Right renal pelvis (tissue), 4 donors: Measurements from ENCODE around the gene JAK3. TPM values are rescaled to one million over a fixed set of nuclear protein-coding genes. Genes with fewer than 3 reads are reported as not detected.
"Not testable (repeated sequence)": the region's sequence is repeated elsewhere in the genome, so short reads cannot be mapped to it uniquely, and the experiment has no call there.

Experiments used
- DNase-seq, 4 donors: peaks; one replicate each; pipeline ENCODE4 v3.0.0-alpha.2; 2013; ENCODE audit warnings: low read depth in 4 of 4, low spot score in 3 of 4, missing footprints in 1 of 4
- polyA plus RNA-seq, 4 donors: library from polyadenylated mRNA; unstranded; fragments of 120-200 nt; gene quantifications; one replicate each; pipeline ENCODE4 v1.2.1, GENCODE V29; 2013; ENCODE audit not compliant: insufficient read length in 4 of 4

Gene JAK3
- polyA plus RNA-seq = 1 to 10 TPM; 2.1 to 3.6 (median 3.0) TPM

DNA sequence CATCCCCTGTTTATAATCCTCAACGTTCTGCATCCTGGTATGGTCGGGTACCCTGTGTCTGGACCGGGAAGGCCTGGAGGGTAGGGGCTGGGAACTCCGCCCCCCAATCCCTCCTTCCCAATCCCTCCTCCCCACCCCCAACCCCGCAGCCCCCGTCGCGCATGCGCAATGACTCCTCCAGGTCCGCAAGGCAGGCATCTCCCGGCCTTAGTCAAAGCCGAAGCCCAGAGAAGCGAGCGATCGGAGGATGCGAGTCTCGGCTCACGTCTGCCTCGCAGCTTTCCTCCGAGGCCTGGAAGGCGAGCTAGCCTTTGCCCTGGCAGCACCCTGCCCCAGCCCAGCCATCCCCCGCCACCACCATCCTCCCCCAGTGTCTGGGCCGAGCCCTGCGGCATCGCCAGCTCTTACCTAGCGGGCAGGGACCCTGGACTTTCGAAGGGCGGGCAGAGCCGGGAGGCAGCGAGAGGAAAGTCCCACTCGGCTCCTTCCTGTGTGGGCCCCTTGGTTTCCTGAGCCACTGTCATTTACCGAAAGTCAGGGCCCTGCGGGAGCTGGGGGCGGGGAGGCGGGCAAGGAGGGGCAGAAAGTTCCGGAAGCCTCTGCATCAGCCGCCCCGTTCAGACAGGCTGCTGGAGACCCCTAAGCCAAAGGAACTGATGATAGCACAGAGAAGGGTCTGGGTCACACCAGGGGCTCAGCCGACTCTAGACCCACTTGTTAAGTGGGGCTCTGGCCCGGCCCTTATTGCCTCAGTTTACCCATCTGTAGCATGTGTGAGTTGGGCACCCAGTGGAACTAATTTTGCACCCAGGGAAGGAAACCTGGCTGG lies at the start of gene JAK3:
Gene JAK3 (minus strand): TSS at position 445 of the 829 bp plus-strand sequence. CDS start 3,565 bp downstream, outside the sequence.
- DNase-seq = peak in 2 of 4 donors; percentile 60 to 70

DNA sequence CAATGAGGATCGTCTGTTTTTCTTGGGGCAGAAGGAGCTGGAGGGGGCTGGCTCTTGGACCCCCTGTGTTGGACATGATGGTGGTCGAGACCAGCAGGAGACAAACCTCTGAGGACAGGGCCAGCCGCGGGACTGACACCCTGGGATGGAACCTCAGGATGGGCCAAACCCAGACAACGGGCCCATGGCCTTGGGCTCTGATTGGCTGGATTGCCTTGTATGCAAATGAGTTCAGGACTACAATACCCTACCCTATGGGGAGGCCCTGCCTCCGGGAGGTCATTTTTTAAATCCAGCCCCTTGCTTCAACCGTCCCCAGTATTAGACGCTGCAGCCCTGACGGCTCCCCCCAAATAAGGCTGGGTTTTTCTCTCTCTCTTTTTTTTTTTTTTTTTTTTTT lies 46.0 kb upstream of the JAK3 start:
- no peak for DNase-seq

DNA sequence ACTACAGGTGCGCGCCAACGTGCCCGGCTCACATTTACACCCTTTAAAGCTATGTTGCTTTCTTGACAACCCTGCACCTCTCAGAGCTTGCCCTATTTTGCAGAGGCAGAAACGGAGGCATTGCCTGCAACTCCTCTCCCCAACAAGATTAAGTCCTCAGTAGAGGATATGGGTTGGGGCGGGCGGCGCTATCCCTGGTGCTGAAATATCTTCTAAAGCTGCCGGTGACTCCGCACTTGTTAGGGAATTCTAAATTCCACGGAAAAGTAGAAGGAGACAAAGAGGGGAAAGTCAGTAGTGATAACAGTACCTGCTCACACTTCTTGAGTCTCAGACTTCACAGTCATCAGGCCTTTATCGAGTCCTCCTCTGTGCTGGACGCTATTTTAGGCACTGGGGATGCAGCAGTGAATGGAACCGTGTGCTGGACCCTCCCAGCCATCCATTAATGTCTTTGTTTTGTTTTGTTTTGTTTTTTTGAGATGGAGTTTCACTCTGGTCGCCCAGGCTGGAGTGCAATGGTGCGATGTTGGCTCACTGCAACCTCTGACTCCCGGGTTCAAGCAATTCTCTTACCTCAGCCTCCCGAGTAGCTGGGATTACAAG lies 41.9 kb upstream of the JAK3 start:
- peak; percentile 37 to 47 (median 46) for DNase-seq

DNA sequence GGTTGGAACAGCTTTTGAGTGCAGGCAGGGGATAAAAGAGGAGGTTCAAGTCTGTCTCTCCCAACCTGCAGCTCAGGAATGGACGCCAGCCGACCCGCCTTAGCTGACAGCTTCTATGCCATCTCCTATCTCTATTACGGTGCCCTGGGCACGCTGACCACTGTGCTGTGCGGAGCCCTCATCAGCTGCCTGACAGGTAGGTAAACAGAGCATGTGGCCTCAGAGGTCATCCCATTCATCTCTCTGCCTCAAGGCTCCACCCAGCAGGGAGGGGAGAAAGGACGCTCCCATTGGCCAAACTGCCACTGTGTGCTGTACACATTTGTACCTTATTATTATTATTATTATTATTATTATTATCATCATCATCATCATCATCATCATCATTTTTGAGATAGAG lies 40.5 kb upstream of the JAK3 start:
- no peak for DNase-seq

DNA sequence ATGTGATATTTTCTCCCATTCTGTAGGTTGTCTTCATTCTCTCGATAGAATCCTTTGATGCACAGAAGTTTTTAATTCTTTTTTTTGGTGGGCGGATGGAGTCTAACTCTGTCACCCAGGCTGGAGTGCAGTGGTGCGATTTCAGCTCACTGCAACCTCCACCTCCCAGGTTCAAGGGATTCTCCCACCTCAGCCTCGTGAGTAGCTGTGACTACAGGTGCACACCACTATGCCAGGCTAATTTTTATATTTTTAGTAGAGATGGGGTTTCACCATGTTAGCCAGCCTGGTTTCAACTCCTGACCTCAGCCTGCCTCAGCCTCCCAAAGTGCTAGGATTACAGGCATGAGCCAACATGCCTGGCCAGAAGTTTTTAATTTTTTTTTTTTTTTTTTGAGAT lies 39.4 kb upstream of the JAK3 start:
- DNase-seq = not testable (repeated sequence)

DNA sequence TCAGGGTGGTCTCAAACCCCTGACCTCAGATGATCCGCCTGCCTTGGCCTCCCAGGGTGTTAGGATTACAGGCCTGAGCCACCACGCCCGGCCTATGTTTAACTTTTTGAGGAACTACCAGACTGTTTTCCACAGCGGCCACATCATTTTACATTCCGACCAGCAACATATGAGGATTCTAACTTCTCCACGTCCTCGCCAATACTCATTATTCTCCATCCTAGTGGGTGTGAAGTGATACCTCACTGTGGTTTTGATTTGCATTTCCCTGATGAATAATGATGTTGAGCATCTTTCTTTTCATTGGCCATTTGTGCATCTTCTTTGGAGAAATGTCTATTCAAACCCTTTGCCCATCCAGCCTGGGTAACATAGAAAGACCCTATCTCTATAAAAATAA lies 38.7 kb upstream of the JAK3 start:
- no peak for DNase-seq

DNA sequence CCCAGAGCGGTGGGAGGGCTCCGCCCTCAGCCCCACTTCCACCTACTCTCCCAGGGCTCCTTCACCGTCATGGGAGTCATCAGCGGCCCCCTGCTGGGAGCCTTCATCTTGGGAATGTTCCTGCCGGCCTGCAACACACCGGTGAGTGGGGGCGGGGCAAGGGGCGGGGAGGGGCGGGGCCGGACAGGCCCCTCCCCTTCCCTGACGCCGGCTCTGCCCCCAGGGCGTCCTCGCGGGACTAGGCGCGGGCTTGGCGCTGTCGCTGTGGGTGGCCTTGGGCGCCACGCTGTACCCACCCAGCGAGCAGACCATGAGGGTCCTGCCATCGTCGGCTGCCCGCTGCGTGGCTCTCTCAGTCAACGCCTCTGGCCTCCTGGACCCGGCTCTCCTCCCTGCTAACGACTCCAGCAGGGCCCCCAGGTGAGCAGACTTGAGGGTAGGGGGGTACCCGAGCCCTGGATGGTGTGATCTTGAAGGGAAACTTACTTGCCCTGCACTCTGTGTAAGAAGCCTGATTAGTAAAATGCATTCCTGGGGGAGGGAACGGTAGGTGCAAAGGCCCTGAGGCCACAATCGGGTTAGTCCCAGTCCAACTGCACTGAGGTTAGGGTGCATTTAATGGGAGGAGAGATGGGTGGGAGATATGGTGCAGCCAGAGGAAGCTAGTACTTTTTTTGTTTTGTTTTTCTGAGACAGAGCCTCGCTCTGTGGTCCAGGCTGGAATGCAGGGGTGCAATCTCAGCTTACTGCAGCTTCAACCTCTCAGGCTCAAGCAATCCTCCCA lies 36.0 kb upstream of the JAK3 start:
- DNase-seq = no peak

DNA sequence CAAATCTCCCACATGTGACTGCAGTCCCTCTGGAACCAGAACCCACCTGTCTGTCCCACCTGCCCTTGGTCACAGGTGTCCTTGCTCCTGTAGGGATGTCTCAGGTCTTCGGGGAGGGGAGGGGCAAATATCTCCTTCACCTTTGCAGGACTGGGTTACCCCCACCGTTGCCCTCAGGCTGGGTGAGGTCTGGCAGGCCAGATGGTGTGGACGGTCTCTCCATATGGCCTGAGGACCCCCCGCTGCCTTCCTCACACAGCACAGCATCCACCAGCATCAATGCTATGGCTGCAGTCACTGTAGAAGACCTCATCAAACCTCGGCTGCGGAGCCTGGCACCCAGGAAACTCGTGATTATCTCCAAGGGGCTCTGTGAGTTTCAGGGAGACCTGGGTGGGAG lies 33.9 kb upstream of the JAK3 start:
- no peak for DNase-seq

DNA sequence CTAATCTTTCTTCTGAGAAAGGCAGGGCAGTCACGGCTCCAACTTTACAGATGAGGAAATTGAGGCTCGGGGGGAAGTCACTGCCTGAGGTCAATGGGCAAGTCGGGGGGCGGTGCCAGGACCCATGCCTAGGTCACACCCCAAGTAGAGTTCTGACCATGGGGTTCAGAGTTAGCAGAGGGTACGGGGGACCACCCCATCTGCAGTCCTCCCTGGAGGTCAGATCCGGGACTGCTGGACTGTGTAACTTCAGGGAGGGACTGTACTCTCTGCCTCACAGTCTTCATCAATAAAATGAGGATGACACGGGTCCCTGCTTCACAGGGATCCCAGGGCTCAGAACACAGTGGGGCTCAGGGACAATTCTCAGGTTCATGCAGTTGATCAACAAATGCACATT lies 31.7 kb upstream of the JAK3 start:
- DNase-seq = no peak

DNA sequence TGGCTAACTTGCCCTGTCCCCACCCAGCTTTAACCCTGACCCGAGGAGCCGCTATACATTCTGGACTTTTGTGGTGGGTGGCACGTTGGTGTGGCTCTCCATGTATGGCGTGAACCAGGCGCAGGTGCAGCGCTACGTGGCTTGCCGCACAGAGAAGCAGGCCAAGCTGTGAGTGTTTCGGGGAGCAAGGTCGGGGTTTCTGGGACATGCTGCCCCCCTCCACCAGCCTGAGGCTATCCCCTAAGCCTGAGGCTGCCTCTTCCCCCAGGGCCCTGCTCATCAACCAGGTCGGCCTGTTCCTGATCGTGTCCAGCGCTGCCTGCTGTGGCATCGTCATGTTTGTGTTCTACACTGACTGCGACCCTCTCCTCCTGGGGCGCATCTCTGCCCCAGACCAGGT lies 29.9 kb upstream of the JAK3 start:
- no peak for DNase-seq

DNA sequence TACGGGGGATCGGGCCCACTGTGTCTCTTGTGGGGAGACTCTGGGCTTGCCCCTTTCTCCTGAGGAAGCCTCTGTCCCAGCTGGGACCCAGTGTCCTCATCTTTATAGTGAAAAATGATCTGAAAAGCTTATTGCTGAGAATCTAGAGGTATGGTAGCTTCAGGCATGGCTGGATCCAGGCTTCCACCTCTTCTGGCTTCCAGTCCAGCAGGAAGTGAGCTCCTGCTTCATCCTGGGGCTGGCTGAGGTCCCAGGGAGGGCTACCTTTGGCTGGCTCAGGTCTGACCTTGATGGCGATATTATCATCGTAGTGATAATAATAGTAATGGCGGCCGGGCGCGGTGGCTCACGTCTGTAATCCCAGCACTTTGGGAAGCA lies 27.0 kb upstream of the JAK3 start:
- DNase-seq = no peak

DNA sequence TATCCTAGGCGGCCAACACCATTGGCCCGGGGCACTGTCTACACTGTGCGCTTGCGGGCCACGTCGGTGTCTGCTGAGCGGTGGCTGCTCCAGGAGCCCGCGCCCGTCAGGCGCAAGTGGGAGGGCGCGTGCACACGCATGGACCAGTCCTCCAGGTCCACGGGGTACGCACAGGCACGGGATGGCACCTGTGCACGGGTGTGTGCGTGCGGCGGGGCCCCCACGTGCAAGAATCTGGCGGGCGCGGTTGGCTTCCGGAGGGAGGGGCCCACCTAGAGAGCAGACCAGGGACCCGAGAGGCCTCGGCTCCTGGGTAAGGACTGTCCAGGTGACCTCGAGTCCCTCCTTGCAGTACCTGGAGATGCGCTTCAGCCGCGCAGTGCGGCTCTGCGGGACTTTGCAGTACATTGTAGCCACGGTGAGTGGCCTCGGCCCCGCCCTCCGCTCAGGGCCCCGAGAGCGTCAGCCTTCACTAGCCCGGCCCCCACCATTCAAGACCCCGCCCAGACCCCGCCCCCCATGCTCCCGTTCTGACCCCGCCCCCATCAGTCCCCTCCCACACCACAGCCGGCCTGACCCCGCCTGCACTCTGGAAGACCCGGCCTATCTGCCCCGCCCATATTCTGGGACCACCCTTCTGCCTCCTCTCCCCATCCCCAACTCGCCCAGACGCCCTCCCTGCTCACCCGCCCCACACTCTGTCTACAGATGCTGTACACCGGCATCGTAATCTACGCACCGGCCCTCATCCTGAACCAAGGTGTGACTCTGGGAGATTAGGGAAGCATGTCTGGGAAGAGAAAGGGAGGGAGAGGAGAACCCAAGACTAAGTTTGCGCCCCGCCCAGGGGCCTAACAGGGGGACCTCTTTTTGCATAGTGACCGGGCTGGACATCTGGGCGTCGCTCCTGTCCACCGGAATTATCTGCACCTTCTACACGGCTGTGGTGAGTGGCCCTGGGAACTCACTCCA lies 26.3 kb upstream of the JAK3 start:
- DNase-seq = no peak

DNA sequence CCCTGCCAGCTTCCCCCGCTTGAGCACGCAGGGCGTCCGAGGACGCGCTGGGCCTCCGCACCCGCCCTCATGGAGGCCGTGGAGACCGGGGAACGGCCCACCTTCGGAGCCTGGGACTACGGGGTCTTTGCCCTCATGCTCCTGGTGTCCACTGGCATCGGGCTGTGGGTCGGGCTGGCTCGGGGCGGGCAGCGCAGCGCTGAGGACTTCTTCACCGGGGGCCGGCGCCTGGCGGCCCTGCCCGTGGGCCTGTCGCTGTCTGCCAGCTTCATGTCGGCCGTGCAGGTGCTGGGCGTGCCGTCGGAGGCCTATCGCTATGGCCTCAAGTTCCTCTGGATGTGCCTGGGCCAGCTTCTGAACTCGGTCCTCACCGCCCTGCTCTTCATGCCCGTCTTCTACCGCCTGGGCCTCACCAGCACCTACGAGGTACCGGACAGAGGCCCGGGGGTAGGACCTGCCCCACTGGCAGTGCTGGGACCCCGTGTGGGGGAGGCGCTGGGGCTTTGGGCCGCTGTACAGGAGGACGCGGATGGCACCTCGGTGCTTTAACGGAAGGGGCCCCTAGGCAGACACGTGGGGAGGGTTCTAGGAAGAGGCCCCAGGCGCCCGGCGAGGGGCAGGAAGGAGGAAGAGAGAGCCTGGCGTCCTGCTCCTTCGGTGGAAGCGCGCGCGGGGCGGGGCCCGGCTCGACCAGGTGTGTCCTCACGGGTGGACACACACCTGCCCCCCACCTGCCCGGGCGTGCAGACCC lies 24.6 kb upstream of the JAK3 start:
- no peak for DNase-seq

DNA sequence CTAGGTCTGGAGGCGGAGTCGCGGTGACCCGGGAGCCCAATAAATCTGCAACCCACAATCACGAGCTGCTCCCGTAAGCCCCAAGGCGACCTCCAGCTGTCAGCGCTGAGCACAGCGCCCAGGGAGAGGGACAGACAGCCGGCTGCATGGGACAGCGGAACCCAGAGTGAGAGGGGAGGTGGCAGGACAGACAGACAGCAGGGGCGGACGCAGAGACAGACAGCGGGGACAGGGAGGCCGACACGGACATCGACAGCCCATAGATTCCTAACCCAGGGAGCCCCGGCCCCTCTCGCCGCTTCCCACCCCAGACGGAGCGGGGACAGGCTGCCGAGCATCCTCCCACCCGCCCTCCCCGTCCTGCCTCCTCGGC lies 24.1 kb upstream of the JAK3 start, which contains the start of gene SLC5A5:
Gene SLC5A5 (plus strand): TSS at position 68 of the 373 bp plus-strand sequence. CDS start 375 bp downstream, outside the sequence.
- DNase-seq = no peak

DNA sequence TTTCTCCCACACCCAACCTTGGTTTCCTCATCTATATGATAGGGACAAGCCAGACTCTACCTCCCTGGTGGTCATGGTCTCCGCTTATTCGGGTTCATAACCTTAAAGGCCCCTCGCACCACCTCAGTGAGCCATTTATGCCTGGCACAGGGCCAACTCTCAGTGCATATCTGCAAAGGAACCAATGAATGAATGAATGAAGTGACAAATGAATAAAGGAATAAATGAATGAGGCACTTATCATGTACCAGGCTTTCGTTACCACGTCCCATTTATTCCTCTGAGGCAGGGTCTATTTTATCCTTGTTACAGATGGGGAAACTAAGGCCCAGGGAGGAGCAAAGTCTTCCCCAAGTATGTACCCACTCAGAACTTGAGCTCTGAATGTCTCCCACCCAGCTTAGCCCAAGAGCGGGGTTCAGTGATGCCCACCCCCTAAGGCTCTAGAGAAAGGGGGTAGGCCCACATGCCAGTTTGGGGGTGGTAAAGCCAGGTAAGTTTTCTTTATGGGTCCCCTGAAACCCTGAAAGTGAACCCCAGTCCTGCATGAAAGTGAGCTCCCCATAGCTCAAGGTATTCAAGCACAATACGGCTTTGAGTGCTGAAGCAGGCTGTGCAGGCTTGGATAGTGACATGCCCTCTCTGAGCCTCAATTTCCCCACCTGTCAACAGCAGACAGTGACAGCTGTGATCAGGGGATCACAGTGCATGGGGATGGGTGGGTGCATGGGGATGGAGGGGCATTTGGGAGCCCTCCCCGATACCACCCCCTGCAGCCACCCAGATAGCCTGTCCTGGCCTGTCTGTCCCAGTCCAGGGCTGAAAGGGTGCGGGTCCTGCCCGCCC lies 23.5 kb upstream of the JAK3 start:
- no peak for DNase-seq

DNA sequence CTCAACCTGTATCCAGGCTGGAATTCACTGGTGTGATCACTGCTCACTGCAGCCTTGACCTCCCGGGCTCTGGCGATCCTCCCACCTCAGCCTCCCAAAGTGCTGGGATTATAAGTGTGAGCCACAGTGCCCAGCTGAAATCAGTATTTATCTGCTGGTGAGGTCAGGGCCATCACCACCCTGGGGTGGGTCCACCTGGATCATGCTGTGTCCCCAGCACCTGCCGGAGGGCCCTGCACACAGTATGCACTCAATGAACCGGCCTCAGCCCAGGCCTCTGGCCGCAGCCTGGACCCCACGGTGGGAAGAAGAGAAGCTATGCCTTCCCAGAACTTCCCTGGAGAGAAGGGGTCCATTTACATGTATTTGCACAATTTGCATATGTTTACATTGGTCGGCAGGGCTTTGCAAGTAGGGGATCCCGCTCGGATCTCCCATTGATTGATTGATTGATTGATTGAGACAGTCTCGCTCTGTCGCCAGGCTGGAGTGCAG lies 21.4 kb upstream of the JAK3 start:
- no peak for DNase-seq

DNA sequence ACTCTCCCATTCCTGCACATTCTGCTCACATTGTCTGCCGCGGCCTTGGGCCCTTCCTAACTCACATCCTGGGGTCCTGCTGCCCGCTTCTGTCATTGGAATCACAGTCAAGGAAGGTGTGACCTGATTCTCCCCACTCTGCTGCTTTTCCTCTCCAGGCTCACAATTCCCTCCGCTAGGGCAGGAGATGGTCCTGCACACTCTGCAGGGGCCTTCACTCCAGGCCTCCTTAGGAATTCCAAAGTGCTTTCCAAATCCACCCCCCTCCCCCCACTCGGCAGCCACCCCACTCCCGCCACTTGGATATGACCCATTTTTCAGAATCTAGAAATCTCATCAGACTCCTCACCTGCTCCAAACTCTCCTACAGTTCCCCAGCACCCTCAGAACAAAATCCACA lies 20.9 kb upstream of the JAK3 start:
- DNase-seq = no peak

DNA sequence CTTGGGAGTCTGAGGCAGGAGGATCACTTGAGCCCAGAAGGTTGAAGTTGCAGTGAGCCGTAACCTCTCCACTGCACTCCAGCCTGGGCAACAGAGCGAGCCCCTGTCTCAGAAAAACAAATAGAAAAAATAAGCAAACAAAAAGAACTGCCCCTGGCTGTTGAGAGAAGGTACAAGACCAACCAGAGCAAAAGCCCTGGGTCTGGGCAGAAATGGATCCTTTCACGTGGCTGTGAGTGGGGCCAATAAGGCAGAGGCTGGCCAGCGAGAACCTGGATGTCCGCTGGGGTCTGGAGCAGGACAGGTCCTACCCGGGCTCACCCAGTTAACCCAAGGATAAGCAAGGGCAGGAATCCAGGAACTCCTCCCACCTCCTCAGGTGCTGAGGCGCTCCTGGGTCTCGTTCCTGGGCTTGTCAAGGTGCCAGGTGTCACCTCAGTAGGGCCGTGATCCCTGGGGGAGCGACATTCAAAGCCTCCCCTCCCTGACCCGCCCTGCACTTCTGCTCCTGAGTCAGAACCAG lies 19.2 kb upstream of the JAK3 start:
- no peak for DNase-seq
